HPDE6-E6E7 (cell line): ENCODE data around the gene GLIPR1L1.
"Not testable (repeated sequence)": the region's sequence is repeated elsewhere in the genome, so short reads cannot be mapped to it uniquely, and the experiment has no call there.

Source experiments
- DNase-seq: peaks from one replicate; pipeline ENCODE4 v3.0.0; 2011; ENCODE audit warnings: missing footprints; ENCODE audit errors: extremely low spot score

GLIPR1L1 gene, protein sequence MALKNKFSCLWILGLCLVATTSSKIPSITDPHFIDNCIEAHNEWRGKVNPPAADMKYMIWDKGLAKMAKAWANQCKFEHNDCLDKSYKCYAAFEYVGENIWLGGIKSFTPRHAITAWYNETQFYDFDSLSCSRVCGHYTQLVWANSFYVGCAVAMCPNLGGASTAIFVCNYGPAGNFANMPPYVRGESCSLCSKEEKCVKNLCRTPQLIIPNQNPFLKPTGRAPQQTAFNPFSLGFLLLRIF

GRCh38 chr12:75334384-75335030 lies at the start of gene GLIPR1L1:
GLIPR1L1 (plus strand) TSS chr12:75334670; CDS start chr12:75334729, 59 bp downstream.
- peak; percentile 47 for DNase-seq

GRCh38 chr12:75288860-75289259 lies 45.6 kb upstream of the GLIPR1L1 start:
- no peak for DNase-seq

DNA sequence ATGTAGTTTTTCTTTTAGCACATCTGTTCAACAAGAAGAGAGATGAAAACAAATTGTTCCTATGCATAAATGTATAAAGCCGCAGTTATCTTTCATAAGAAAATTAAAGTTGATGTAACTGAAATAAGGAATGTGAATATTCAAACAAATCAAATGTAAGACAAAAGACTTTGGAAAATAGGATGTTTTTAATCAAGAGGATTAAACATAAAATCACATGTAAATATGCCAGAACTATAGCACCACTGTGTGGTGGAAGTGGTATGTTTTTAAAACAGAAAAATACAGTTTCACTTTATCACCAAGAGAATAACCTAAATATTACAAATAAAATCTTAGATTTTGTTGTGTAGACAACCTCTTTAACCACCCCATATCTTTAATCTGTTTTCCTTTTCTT lies 44.7 kb upstream of the GLIPR1L1 start:
- DNase-seq, result peak; percentile 7

- no peak for DNase-seq
Observed at GRCh38 chr12:75291014-75291413, 43.5 kb upstream of the GLIPR1L1 start.

DNA sequence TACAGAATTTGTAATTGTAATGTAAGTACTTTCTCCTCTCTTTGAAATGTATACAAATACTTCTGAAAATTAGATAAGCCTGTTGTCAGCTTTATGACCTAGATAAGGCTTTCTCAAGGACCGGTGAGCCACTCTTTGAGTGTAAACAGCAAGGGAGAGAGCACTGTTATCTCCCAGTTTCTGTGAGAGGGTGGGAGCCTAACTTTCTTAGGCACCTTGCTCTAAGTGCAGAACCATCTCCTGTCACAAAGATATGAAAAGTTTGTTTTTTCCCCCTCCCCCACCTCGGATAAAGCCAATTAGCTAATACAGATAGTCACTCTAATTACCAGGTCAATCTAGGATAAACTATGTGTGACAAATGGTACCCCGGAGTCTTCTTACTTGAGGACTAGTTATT lies 40.1 kb upstream of the GLIPR1L1 start:
- no peak for DNase-seq

DNA sequence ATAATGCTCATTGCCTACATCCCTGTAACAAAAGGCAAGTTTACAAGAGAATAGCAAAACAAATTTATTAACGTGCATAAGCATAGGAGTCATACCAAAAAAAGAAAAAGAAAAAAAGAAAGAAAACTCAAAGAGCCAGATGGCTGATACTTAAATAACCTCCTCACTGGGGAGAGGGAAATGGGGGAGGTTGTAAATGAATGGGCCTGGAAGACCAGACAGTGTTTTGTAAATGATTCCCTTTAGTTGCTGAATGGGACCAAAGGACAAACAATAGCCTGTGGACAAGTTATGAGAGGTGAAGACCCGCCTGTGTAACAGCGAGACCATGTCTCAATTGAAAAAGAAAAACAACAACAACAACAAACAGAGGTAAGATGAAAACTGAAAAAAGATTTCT lies 39.7 kb upstream of the GLIPR1L1 start:
- no peak for DNase-seq

GRCh38 chr12:75302225-75302624 lies 32.2 kb upstream of the GLIPR1L1 start:
- DNase-seq, result no peak

DNA sequence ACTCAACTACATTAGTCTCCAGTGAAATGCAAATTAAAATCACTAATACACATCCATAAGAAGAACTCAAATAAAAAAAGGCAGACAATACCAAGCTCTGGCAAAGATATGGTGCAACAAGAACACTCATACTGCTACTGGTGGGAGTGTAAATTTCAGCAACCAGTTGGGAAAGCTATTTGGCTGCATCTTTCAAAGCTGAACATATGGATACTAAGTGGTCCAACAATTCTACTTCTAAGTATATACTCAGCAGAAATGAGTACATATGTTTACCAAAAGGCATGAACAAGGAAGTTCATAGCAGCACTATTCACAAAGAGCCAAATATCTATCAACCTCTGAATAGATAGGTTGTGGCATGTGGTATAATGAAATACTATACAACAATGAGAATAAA lies 31.7 kb upstream of the GLIPR1L1 start:
- DNase-seq, result no peak

GRCh38 chr12:75305412-75306332 lies 28.8 kb upstream of the GLIPR1L1 start:
- no peak for DNase-seq

GRCh38 chr12:75308279-75308678 lies 26.2 kb upstream of the GLIPR1L1 start:
- DNase-seq, result no peak

- no peak for DNase-seq
Observed at GRCh38 chr12:75311369-75311768, 23.1 kb upstream of the GLIPR1L1 start.

DNA sequence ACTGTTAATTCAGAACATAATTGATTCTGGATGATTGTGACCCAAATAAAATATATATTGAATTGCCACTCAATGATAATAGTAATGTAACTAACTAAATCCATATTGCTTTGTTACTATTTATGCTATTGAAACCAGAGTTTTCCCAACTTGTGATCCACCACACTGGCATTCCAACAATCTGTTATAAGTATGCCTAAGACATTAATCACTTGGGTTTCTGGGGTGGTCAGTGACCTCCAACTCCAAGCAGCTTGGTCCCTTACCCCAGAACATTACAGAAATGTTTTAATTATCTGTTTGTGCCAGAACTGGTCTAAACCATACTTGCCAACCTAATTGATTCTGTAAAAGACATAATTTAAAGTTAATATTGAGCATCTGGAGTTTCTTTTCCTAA lies 19.0 kb upstream of the GLIPR1L1 start:
- DNase-seq, result no peak

- DNase-seq, result no peak
Observed at GRCh38 chr12:75317784-75318183, 16.7 kb upstream of the GLIPR1L1 start.

DNA sequence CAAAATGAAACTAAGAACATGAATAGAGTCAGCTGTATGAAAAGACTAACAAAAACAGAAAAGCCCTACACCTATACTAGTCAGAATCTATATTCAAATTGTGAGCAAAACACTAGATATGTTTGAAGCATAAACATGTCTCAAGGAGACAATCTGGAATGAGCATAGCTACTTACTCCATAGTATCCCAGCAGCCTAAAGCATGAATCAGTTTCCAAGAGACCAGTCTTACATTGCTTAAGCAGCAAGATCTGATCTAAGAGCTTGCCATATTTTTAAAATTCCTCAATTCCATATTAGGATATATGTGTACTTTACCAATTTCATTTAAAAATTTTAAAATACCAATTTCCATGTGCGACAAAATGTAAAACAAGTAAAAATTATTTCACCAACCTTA lies 12.0 kb upstream of the GLIPR1L1 start:
- no peak for DNase-seq

DNA sequence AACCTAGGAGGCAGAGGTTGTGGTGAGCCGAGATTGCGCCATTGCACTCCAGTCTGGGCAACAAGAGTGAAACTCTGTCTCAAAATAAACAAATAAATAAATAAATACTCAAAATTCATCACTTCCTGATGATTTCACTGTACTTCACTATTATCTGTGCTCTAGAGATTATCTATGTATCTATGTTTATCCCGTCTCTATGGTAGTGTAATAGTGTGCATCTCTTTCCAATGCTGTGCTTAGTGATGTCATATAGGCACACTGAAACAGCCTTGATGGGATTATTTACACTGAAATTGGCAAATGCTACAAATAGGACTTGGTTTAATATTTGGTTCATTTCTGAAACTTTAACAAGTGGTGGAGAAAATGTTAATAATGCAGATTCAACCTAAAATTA lies 10.8 kb upstream of the GLIPR1L1 start:
- no peak for DNase-seq

DNA sequence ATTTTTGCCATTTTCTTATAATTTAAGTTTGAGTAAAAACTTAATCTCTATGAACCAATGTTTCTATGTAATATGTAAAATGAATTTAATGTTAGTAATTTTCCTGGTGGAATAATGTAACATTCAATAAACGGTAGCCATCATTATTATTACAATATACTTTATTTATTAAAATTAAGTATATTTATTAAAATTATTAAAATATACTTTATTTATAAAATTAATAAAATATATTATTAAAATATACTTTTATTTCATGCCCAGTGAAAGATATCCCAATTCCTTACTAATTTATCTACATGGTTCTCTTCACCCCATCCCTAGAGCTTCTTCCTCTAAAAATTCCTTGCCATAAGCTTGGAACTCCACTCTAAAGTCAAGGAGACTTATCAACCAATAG lies 6.8 kb upstream of the GLIPR1L1 start:
- no peak for DNase-seq

- DNase-seq, result peak; percentile 75
Observed at GRCh38 chr12:75329918-75330826, 4.3 kb upstream of the GLIPR1L1 start, which contains the start of gene CAPS2. CAPS2 (minus strand) TSS chr12:75330324; CDS start chr12:75326498, 3,826 bp downstream.

DNA sequence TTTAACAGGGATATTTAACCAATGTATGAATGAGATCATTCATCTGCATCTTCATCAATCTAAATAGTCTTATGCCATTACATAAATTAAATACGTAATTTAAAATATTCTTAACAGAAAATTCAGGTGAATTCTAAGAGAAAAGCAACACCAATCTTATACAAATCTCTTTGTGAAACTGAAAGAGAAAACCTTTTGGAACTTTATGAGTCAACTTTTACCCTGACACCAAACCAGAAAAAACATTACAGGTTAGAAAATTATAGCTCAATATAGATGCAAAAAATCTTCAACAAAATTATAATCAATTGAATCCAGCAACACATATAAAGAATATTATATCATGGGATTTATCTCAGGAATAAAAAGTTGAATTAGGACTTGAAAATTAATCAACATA lies 3.4 kb downstream of the GLIPR1L1 start:
- no peak for DNase-seq

- DNase-seq, result no peak
Observed at GRCh38 chr12:75341873-75342272, 7.4 kb downstream of the GLIPR1L1 start.

- peak; percentile 11 for DNase-seq
Observed at GRCh38 chr12:75345531-75345930, 11.1 kb downstream of the GLIPR1L1 start.

DNA sequence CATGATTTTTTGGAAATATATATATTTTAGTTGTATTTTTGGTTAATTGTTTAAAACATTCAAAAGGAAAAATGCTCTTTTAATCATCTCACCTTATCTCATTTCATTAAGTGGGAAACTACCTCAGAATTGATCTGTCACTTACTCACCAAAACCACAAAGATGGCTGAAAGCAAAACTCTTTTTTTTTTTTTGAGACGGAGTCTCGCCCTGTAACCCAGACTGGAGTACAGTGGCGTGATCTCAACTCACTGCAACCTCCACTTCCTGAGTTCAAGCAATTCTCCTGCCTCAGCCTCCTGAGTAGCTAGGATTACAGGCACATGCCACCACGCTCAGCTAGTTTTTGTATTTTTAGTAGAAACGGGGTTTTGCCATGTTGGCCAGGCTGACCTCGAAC lies 11.7 kb downstream of the GLIPR1L1 start:
- DNase-seq, result not testable (repeated sequence)
